ACHN (cell line): ENCODE results near the gene RAB5A.
A peak's percentile ranks its signal among the peaks of the same experiment; 100 is the strongest.
"Not testable (repeated sequence)": the region's sequence is repeated elsewhere in the genome, so short reads cannot be mapped to it uniquely, and the experiment has no call there.

Experiments
- DNase-seq: peaks from one replicate; pipeline ENCODE4 v3.0.0-alpha.2; 2015
- in situ Hi-C: cut with HindIII; loops from 2 replicates; pipeline ENCODE4 v1.10.0; 2017; ENCODE audit warnings: low sequenced_read_pairs, low pct_ligation_motif_present, low pct_unique_long_range_greater_than_20kb

The RAB5A gene

DNA sequence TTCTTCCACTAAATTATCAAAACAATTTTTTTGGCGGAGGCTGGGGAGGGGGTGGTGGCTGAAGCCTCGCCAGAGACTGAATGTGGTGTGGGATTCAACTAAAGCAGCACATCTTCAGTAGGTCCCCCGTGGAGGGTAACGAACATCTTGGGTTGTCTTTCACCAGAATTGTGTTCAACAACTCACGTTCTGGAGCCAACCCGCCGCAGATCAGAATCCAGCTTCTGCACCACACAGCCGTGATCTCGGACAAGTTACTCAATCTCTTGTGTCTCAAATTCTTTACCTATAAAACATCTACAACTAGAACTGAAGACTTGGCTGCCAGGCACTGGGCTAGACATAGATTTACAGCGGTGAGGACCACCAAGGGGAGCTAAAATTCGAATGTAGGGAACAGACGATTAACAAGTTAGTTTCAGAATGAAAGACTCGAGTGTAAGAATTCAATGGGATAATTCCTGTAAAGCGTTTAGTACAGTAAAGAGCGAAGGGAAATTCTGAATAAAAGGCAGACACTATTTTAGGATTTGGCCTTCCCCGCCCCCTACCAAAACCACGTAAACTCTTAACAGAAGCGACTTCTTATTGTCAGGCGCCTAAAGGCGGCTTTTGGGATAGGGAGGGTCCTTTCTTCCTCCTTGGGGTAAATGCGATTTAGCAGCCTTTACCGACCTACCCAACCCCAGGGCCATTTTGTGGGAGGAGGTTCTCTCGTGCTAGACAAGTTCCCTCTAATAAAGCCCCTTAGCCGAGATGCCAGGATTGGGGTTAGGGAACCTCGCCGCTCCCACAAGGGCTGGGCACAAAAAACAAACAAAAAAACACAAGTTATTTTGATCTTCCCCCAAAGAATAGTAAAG, 697 bp upstream of the RAB5A start:
- no peak for DNase-seq
- in situ Hi-C loops = no loop called here

DNA sequence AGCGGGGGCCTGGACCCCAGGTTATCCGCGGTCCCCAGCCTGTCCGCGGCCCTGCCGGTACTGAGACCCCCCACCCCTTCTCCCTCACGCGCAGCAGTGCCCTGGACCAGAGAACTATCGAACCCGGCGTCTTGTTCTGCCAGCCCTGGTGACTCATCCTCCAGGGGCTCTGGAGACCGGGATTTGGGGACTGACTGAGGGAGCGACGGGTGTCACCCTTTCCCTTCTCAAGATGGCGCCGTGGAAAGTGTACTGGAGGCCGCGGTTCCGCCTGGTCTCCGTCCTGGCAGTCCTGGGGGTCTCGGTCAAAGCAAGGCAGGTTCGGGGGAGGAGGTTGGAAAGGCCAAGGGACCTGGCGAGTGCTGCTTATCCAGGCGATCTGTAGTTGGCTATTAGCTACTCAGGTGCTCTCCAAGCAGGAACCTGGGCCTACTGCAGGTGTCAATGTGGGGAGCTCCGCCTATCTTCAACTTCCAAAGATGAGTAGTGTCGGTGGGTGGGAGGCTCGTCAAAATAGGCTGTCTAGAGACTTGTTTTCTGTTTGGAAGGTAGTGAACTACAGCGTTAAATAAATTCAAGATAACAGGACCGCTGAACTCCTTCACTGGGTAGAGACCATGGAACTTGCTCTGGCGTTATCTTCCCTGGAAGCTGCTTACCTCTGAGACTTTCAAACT, 790 bp downstream of the RAB5A start:
- in situ Hi-C loops = no loop called here
- peak; percentile 33 for DNase-seq

DNA sequence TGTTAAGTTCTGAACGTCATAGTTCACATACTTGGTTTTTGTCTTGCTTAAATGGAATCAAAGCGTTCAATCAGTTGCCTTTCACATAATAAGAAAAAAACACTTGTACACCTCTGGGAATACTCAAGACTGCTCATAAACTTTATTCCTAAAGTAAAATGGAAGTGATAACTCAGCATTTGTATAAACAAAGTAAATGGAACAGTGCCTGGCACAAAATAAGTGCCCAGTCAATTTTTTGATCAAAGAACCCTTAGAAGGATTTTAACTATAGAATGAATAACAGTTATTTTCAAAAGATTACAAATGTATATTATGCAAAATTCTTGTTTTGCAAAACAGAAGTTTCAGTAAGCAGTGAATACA, 1.3 kb downstream of the RAB5A start:
- in situ Hi-C loops = no loop called here
- no peak for DNase-seq

DNA sequence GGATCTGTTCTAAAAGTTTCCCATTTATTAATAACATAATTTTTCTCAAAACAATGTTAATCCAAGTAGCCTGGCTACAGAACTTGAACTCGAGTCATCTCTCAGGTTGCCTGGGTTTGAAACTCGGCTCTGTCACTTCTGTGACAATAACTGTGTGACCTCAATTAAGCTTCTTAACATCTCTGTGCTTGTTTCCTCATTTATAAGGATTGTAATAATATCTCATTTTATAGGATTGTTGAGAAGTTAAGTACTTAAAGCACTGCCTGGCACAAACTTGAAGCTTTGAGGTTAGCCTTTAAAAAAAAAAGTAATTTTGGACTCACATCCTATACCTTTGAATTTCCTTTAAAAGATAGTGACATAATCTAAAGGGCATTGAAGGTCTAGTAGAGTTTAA, 3.4 kb downstream of the RAB5A start:
- no peak for DNase-seq
- in situ Hi-C loops = no loop called here

- DNase-seq = no peak
- in situ Hi-C loops = no loop called here
Observed at GRCh38 chr3:19954676-19955075, 7.8 kb downstream of the RAB5A start.

DNA sequence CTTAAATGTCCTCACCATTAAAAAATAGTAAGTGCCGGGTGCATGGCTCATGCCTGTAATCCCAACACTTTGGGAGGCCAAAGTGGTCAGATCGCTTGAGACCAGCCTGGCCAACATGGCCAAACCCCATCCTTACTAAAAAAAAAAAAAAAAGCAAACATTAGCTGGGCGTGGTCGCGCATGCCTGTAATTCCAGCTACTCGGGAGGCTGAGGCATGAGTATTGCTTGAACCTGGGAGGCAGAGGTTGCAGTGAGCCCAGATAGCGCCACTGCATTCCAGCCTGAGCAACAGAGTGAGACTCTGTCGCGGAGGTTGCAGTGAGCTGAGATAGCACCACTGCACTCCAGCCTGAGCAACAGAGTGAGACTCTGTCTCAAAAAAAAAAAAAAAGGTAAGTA, 10.5 kb downstream of the RAB5A start:
- DNase-seq, in situ Hi-C loops: not testable (repeated sequence)

DNA sequence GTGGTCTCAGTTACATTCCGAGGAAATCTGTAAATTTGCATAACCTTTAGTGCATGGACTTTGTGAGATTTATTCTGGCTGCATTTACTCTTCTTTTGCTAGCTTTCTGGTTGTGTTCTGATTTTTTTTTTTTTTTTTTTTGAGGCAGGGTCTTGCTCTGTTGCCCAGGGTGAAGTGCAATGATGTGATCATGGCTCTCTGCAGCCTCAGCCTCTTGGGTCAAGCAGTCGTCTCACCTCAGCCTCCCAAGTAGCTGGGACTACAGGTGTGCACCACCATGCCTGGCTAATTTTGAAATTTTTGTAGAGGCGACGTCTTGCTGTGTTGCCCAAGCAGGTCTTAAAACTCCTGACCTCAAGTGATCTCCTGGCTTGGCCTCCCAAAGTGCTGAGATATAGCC, 12.6 kb downstream of the RAB5A start:
- no peak for DNase-seq
- in situ Hi-C loops = no loop called here

DNA sequence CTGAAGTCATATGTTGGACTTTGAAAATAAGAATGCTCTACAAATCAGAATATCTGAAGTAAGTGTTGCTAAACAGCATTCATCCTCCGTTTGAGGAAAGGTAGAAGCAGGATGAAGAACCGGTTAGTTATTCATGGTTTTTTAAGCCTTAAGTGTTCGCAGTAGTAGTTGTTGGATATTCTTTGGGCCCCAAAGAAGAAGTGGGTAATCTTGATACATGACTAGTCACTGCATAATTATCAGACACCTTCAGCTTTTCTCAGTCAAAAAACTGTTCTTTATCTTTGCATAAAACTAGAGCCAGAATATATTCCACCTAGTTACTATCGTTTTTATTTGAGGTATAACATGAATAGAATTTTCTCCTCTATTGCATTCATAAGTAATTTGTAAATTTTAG, 13.8 kb downstream of the RAB5A start:
- in situ Hi-C loops = no loop called here
- no peak for DNase-seq

DNA sequence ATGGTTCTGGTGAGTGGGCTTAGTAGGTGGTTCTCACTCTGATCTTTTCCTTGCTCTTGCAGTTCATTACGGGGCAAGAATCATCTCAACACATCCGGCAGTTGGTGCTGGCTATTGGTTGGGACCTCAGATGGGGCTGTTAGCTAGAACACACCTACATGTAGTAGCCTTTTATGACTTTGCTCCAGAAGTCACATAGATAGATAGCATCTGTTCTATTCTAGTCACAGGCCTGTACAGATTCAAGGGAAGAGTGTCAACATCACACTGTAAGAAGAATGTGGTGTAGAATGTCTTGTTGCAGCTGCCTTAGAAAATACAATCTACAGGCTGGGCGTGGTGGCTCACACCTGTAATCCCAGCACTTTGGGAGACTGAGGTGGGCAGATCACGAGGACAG, 15.1 kb downstream of the RAB5A start:
- no peak for DNase-seq
- in situ Hi-C loops = no loop called here

DNA sequence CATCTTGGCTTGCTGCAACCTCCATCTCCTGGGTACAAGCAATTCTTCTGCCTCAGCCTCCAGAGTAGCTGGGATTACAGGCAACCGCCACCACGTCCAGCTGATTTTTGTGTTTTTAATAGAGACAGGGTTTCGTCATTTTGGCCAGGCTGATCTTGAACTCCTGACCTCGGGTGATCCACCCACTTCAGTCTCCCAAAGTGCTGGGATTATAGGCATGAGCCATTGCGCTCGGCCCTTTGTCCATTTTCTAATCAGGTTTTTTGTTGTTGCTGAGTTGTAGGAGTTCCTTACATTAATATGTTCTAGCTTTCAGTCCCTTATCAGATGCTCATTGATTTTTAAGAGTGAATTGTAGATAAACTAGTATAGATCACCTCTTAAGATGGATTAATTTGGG, 20.3 kb downstream of the RAB5A start:
- in situ Hi-C loops = no loop called here
- no peak for DNase-seq

GRCh38 chr3:19967812-19968211, 20.9 kb downstream of the RAB5A start:
- in situ Hi-C loops = no loop called here
- no peak for DNase-seq

DNA sequence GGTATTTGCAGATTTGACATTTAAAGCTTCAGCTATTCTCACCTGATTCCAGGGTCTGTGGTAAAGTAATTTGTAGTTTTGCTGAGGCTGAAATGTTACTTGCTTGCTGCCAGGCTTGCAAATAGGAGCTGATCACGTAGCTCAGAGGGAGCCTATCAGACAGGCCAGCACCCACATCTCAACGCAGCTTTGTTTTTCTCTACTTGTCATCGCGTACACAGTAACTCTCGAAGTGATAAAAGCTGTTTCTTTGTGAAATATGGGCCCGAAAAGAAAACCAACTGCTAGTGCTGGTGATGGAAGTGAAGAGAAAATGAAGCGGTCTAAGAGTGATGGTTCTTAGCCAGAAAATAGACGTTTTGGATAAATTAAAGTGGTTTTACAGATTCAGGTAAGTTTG, 23.4 kb downstream of the RAB5A start:
- no peak for DNase-seq
- in situ Hi-C loops = no loop called here

DNA sequence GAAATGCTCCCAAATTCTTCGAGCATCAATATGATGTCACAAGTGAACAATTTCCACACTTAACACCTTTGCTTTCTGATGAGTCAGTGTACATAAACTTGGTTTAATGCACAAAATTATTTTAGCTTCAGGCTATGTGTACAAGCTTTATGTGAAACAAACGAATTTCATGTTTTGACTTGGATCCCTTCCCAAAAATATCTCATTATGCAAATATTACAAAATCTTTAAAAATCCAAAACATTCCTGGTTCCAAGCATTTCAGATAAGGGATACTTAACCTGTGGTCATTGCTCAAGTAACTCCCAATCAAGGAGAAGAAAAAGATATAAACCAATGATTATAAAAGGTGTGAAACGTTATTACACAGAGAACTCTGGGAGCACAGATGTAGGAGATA, 25.2 kb downstream of the RAB5A start:
- no peak for DNase-seq
- in situ Hi-C loops = no loop called here

DNA sequence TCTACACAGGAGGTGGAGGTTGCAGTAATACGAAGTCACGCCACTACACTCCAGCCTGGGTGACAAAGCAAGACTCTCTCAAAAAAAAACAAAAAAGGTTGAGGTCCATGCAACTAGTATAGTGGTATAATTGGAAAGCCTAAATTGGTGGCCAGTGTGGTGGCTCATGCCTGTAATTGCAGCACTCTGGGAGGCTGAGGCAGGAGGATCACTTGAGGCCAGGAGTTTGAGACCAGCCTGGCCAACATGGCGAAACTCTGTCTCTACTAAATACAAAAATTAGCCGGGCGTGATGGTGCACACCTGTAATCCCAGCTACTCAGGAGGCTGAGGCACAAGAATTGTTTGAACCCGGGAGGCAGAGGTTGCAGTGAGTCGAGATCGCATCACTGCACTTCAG, 42.0 kb downstream of the RAB5A start:
- DNase-seq, in situ Hi-C loops: not testable (repeated sequence)

DNA sequence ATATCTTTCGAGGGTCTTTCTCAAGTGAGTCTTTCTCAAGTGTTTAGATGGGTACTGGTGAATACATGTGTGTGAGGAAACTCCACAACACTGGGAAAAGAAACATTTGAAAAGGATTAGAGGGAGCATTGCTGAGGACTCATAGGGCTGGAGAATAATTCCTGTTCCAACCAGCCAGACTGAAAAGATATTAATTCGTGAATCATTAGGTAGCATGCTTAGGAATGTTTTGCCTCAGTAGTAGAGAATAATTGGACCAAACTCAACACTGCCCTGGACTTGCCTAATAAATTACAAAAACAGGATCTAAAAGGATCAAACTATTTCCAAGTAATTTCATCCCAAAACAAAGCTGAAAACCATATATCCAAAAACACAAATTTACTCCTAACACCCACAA, 47.9 kb downstream of the RAB5A start:
- in situ Hi-C loops = no loop called here
- no peak for DNase-seq

DNA sequence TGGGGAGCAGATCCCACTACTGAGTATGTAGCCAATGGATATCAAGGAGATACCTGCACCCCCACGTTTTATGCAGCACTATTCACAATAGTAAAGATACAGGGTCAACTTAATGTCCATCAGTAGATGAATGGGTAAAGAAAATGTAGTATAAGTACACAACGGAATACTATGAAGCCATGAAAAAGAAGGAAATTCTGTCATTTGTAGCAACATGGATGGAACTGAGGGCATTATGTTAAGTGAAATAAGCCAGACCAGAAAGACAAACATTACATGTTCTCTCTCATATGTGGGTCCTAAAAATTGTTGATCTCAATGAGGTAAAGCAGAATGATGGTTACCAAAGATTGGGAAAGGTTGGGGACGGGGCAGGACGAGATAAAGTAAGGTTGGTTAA, 50.6 kb downstream of the RAB5A start:
- in situ Hi-C loops = no loop called here
- no peak for DNase-seq

GRCh38 chr3:20001932-20002331, 55.0 kb downstream of the RAB5A start:
- DNase-seq = no peak
- in situ Hi-C loops = no loop called here

DNA sequence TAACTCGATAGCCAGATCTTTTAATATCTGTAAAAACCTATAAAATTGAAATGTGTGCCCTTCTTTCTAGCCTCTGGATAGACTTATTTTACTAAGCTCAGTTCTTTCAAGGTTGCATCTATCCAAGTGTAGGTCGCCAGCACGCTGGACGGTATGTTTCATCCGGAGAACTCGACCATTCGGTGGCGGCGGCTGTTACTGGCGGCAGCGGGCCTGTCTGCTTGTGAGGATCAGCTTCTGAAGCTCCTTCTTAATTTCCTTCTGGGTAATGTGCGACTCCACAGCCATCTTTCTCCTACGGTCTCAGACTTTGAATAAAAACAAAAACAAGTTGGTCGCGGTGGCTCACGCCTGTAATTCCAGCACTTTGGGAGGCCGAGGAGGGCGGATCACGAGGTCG, 61.1 kb downstream of the RAB5A start:
- in situ Hi-C loops = no loop called here
- no peak for DNase-seq

- in situ Hi-C loops = no loop called here
- no peak for DNase-seq
Observed at GRCh38 chr3:20008646-20009045, 61.7 kb downstream of the RAB5A start.

- no peak for DNase-seq
- in situ Hi-C loops = no loop called here
Observed at GRCh38 chr3:20012164-20012563, 65.3 kb downstream of the RAB5A start, which contains the start of gene PP2D1. Gene PP2D1 (minus strand): TSS chr3:20012264. CDS start chr3:20012072, 192 bp downstream.
